PC-3 (cell line): ENCODE results near the gene ZNF148.

Source experiments
- CTCF ChIP-seq: fragments of 300-600 bp; sonication (generic); conservative IDR thresholded peaks from 2 replicates; pipeline ENCODE4 v1.5.1; 2017; ENCODE audit warnings: antibody characterized with exemption, low read depth, mild to moderate bottlenecking, low read length
- EZH2 ChIP-seq: fragments of 300-600 bp; sonication (generic); IDR thresholded peaks from one replicate; pipeline ENCODE4 v1.6.1; 2017; ENCODE audit warnings: antibody characterized with exemption, mild to moderate bottlenecking, low read length; ENCODE audit not compliant: unreplicated experiment
- EZH2phosphoT487 ChIP-seq: fragments of 300-600 bp; sonication (generic); IDR thresholded peaks from 2 replicates; pipeline ENCODE4 v1.6.1; 2018; ENCODE audit warnings: mild to moderate bottlenecking, antibody characterized with exemption, low read length, borderline replicate concordance

GRCh38 chr3:125190786-125191185 lies 184.3 kb downstream of the ZNF148 start:
- TF ChIP-seq CTCF (no peak), EZH2 (no peak), EZH2phosphoT487 (no peak)
